Activated CD8-positive, alpha-beta memory T cell treated with anti-CD3 and anti-CD28 coated beads, Interleukin-2, amount 50 U/mL, for 1 hour (primary cell): ENCODE data around the gene GLG1.
"Not testable (repeated sequence)": the region's sequence is repeated elsewhere in the genome, so short reads cannot be mapped to it uniquely, and the experiment has no call there.

Experiments used
- DNase-seq: peaks from one replicate; pipeline ENCODE4 v3.0.0-alpha.2; 2020; ENCODE audit errors: extremely low read depth

Gene GLG1

DNA sequence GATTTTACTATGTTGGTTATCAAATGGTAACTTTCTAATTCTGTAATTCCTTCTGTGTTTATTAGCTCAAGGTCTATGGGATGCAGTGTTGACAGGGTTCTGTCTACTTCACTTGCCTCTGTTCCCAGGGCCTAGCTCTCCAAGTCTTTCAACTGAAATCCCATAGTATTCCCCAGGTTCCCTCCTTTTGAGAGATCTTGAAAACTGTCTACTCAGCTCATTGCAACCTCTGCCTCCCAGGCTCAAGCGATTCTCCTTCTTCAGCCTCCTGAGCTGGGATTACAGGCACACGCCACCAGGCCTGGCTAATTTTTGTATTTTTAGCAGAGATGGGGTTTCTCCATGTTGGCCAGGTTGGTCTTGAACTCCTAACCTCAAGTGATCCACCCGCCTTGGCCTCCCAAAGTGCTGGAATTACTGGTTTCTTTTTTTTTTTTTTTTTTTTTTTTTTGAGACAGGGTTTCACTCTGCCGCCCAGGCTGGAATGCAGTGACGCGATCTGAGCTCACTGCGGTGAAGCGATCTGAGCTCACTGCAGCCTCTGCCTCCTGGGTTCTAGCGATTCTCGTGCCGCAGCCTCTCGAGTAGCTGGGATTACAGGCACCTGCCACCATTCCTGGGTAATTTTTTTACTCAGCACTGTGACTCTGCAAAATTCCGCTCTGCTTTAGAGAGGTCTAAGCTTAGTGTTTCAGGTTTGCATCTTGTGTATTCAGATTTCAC is 163.1 kb downstream of the GLG1 start:
- DNase-seq = not testable (repeated sequence)

DNA sequence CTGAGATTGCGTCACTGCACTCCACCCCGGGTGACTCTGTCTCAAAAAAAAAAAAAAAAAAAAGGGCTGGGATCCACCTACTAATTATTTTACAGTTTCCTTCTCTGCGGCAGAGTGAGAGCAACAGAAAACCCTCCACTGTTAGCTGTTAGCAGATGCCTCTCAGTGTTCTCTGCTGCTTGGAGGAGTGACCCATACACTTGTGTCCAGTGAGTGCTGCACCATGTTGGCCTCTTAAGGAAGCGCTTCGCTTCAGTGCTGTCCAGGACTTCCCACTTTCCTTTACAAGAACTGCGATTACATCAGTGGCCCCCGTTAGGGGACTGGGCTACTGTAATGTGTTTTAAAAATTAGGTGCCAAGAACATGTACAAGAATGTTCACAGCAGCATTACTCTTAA is 167.2 kb downstream of the GLG1 start:
- no peak for DNase-seq

DNA sequence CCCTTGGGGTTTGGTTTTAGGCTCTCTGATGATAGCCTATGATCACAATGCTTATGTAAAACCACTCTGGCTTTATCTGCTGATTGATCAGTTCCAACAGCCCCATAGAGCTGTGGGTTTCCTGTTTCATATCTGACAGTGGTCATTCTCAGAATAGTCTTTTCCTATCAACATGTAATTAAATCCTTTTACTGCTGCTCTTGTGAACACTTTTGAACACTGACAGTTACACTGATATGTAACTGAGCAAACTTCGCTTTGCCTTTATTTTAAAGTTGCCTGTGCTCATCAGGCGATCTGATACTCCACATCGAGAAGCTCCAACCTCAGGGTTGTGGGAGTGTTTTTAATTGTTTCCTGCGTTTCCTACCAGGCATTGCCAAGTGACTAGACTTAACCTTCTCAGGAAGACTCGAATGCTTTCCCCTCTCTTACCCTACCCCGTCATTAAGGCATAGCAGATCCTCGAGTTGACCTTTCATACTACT is 168.4 kb downstream of the GLG1 start:
- DNase-seq = no peak

DNA sequence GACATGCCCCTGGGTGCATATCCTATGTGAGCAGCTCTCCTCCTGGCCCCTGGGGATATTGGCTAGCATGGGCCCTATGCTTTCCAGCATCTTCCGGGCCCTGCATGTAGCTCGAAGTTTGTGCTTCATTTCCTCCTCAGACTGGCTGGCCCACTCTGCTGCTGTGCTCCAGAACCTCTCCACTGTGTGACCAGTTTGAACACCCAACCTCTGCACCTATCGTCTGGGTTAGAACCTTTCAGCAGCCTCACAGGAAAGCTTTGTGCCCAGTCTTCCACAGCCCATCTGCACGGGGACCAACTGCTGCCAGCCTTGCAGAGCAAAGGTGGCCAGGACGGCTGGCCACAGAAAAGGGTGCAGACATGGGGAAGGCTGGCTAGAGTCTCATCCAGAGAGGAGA is 175.4 kb downstream of the GLG1 start:
- DNase-seq = no peak

DNA sequence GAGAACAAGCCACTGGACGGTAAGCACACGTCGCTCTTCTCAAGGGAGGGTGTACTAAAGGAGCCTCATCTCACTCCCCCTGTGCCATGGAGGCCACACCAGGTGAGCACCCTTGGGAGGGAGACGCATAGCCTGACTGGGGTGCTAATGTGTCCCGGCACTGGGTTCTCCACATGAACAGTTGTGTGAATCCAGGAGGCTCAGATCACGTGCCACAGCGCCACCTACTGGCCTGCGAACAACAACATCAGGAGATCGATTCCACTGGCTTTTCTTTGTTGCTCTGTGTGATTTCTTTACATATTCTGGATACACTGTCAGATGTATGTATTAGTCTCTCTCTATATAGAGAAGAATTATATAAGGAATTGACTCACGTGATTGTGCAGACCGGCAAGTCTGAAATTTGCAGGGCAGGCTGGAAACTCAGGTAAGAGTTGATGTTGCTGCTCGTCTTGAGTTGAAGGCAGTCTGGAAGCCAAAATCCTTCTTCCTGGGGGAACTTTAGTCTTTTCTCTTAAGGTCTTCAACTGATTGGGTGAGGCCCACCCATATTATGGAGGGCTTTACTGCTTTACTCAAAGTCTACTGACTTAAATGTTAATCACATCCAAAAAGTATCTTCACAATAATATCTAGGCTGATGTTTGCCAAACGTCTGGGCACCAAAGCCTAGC is 176.7 kb downstream of the GLG1 start:
- DNase-seq = not testable (repeated sequence)

DNA sequence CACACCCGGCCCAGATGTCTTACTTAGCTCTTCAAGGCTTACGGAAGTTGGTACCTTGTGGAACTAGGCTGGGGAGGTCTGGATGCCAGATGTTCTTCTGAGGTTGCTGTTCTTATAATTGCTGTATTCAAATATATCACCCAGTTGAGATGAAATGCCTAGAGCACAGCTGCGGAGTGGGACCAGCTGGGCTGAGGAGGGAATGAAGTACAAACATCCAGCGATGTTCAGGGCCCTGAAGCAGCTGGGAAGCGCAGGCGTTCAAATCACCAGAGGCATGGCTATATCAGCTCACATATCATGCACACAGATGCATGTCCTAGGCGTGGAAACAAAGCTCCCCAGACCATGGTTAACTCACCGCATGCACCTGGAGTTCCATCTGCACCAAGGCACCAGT is 178.4 kb downstream of the GLG1 start:
- DNase-seq = not testable (repeated sequence)

DNA sequence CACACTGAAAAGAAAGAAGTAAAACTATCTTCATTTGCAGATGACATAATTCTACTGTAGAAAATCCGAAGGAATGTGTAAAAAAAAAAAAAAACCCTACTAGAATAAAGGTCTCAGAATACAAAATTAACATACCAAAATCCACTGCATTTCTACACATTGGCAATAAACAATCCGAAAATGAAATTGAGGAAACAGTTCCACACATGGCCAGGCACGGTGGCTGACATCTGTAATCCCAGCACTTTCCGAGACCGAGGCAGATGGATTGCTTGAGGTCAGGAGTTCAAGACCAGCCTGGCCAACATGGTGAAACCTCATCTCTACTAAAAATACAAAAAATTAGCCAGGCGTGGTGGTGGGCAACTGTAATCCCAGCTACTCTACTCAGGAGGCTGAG is 181.2 kb downstream of the GLG1 start:
- DNase-seq = not testable (repeated sequence)

DNA sequence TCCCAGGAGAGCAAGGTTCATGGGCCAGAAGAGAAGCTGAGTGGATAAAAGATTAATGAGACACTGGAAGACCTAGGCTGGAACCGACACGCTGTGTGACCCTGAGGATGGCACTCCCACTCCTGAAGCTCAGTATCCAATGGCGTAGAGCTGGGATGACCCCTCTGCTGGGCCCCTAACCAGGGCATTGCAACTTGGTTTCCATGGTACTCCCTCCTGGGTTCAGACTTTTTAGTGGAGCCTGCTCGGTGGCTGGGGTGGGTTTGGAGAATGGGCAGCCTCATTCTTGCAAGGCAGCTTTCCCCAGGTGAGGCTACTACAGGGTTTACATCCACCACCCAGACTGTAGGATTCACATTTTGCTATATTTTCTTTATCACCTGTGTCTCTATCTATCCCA is 183.2 kb downstream of the GLG1 start:
- not testable (repeated sequence) for DNase-seq

DNA sequence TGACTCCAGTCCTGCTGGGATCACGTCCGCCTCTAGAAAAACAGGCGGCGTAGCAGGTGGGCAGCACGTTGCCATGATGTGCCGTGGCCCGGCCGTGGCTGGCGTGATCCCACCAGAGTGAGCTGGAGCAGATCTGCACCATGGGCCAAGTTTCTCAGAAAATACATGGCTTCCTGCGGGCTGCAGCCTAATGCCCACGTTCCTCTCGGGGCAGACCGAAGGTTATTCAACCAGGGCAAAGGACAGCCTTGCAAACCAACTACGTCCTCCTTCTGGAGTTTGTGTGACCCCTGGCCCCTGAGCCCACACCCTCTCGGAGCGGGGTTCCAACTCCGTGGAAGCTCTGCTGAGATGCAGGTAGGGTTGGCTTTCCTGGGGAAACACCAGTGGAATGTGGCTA is 184.8 kb downstream of the GLG1 start:
- DNase-seq = not testable (repeated sequence)

DNA sequence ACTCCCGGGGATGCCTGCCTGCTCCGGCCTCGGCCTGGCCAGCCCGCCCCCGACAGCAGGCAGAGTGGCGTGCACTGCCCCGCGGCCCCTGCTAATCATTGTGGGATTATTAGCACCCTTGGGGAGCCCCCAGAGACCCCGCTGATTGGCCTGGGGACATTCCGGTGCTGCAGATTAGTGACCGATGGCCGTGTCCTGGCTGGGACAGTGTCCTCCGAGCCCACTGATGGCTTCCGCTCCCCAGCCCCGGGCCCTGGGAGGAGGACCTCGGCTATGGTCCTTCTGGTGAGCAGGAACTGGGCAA is 185.5 kb downstream of the GLG1 start:
- not testable (repeated sequence) for DNase-seq

DNA sequence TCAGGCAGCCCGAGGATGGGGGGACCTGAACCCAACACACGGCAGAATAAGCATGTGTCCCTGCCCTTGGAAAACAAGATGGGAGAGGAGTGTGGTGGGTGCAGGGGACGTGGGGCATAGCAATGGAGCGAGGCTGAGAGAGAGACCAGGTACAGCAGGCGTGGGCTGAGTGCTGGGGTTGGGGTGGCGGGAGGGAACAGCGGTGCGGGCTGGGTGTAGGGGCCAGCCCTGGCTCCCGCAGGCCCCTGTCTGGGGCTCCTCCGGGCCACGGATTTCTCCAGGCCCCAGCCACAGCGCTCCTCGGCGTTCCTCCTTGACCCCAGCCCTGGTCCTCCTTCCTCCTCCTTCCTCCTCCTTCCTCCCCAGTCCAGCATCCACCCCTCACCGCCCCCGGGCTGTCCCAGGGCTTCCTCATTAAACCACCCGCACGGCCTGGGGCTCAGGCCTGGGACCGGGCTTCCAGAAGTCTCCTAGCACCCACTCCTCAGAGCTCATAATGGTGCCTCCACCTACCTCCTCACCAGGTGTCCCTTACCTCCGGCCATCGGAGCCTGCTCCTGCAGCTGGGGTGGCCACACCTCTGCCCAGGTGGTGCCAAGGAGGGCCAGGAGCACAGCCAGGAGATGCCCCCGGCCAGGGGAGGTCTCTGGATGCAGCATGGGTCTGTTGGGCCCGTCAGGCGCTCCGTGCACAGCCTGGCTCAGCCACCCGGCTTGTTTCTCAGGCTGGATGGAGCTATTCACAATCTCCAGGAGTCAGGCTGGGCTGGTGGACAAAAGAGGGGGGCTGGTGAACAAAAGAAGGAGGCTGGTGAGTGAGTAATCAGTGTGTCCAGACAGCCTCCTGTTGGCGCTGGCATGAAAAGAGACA is 186.1 kb downstream of the GLG1 start, which contains the start of gene CLEC18B:
Gene CLEC18B, minus strand, starts transcription at position 867 of the 870 bp plus-strand sequence. Its CDS starts 208 bp downstream, at position 659.
- not testable (repeated sequence) for DNase-seq

DNA sequence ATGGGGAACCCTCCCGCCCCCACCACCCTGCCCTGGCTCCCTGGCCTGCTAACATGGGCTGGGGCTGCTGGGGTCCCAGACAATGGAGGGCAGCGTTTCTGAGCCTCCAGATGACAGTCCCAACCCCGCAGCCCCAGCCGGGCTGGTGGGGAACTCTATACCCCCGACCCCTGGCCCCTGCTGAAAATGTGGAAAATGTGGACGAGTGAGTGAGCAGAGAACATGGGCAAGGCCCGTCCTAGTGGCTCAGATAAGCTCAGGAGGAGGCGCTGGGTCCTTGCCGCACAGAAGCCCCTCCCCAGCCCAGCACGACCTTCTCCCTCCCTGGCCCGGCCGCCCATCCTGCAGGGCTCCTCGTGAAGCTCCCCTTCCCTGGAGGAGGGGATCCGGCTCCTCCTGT is 187.1 kb downstream of the GLG1 start:
- not testable (repeated sequence) for DNase-seq

DNA sequence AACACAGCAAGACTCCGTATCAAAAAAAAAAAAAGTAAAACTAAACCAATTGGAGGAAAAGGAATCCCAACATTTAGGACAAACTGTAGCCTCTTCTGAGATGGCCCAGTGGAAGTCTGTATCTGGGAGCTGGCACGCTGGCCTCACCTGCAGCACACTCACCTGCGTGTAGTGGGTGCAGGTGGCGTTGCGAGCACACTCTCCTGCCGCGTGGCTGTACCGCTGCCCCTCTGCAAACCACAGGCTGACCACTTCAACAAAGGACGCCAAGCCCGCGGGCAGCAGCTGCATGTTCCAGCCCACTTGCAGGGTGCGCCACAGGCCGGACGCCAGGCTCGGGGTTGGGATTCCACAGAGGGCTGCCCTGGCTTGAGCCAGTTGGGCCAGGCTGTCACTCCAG is 189.0 kb downstream of the GLG1 start:
- not testable (repeated sequence) for DNase-seq

DNA sequence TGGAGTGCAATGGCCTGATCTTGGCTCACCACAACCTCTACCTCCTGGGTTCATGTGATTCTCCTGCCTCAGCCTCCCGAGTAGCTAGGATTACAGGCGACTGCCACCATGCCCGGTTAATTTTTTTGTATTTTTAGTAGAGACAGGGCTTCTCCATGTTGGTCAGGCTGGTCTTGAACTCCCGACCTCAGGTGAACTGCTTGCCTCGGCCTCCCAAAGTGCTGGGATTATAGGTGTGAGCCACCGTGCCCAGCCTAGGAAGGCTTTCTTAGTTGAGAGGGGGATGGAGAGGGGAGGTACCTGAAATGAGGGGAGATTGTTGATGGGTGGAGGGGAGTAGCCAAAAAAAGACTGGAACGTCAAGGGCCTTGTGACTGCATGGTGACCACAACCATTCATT is 193.0 kb downstream of the GLG1 start:
- DNase-seq = not testable (repeated sequence)

DNA sequence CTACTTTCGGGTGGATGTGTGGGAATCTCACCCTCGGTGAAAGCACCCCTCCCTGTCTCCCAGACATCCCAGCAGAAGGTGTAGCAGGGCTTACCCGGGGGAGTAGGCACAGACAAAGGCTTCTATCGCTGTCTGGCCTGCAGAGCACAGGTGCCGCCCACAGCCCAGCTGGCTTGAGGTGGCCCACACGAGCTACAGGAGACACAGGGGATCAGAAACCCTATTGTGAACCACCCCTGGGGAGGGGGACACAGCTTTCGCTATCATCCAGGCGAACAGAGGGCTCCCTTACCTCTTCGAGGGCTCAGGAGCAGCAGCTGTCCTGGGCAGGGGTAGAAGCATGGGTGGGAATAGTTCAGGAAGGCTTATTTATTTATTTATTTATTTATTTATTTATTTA is 193.4 kb downstream of the GLG1 start:
- DNase-seq = not testable (repeated sequence)

DNA sequence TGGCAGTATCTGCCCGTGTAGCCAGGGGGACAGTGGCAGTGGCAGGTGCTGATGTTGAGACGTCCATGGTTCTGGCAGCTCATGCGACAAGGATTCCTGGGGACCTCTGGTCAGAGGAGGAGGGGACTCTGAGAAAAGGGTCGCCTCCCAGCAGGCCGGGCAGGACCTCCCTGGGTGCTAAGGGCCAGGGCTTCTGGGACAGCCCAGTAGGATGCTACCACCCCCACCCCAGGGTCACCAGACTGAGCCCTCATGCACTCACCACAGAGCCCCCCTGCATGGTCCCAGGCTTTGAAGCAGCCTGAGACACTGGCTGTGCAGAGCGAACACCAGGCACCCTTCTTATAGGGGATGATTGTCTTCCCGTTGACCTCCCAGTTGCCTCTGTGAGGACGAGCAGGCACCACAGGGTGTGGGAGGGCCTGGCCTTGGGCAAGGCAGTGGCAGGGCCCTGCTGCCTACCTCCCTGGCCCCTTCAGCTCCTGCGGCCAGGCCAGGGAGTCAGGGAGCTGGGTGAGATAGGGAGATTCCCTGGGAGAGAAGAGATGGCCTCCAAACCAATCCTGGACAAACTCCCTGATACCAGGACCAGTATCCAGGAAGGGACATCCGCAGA is 194.0 kb downstream of the GLG1 start:
- DNase-seq = not testable (repeated sequence)

DNA sequence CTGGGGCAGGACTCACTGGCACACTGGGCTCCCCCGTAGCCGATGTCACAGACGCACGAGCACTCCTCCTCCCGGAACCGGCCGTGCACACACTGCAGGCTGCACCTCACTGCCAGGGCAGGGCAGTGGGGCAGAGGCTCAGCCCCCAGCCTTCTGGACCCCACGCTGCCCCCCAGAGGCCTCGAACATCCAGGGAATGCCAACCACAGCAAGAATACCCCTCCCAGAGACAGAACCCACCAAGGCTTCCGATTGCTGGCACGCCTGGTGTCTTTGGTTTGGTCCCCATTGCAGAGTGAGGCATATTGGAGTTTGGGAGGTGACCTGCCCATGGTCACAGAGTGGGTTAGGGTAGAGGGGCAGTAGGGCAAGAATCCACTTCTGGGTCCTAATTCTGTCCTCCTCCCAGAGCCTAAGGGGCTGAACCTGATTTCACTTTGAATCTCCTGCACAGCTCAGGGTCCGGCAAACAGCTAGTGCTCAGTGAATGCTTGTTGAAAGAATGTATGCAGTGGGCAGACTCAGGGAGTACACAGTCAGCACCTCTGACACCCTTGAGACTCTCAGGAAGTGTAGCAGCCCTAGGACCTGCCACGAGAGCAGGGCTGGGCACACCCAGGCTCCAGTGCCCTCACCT is 194.7 kb downstream of the GLG1 start:
- DNase-seq = not testable (repeated sequence)

DNA sequence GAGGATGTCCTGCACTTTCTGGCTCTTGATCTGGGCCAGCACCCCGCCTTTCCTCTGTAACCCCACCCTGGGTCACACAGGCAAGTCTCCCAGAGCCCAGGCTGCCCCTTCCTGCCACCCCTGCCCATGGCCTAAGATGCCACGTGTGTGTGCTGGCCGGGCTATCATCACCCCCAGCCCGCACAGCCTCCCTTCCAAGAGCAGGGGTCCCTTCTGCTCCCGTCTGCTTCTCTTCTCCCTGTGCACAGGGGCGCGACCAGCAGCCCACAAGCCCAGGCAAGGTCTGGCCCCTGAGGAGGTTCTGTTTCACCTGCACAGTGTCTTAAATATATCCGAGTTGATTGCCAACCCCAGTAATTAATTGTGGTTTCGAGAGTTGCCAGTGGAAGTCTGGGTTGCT is 195.9 kb downstream of the GLG1 start:
- not testable (repeated sequence) for DNase-seq

DNA sequence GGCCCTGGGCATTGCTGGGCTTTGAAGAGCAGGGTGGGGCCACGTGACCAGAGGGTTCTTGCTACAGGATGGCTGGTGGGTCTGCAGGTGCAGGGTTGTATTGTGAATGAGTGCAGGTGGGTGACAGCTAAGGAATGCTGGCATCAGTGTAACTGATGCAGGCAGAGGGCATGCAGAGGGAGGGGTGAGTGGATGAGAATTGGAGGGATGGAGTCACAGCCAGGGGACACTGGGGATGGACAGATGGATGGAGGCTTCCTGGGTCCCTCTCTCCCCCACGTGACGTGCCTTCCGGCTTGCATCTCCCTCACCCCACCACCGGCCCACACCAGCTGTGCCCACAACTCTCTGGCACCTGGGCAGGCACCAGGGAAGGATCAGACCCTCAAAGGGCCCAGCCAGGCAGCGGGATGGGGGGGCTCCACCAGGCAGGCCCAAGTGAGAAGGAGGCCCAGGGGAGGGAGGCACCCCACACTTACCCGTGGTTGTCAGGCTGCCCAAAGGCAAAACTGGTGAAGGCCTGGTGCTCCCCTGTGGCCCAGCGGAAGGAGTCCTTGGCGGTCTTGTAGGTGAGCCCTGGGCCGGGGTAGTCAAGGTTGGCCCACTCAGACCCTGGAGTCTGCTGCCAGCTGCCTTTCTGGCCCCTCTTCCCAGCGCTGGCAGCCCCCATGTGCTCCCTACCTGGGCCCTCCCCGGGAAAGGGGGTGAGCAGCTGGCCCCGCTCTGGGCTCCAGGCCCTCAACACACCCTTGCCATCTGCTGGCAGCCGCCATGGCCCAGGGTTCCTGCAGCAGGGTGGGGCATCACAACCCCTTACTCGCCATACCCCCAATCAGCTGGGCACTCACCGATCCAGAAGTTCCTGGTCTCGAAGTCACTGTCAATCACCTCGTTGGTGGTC is 196.6 kb downstream of the GLG1 start:
- not testable (repeated sequence) for DNase-seq
